ENCODE data around the gene CDH3. TPM values are rescaled to one million over a fixed set of nuclear protein-coding genes. Genes with fewer than 3 reads are reported as not detected.

Gene CDH3
- total RNA-seq, 1 donor from 2014 or later: 17.4 TPM

GRCh38 chr16:68651136-68651535, 6.0 kb downstream of the CDH3 start:
- DNase-seq (ENCODE audit: low spot score): no peak

GRCh38 chr16:68652659-68653058, 7.5 kb downstream of the CDH3 start:
- DNase-seq (ENCODE audit: low spot score): no peak

- DNase-seq (ENCODE audit: low spot score): no peak
Observed at GRCh38 chr16:68655806-68656205, 10.7 kb downstream of the CDH3 start.

GRCh38 chr16:68656751-68657150, 11.6 kb downstream of the CDH3 start:
- no peak for DNase-seq (ENCODE audit: low spot score)

- DNase-seq (ENCODE audit: low spot score): peak; percentile 59
Observed at GRCh38 chr16:68658341-68658973, 13.3 kb downstream of the CDH3 start.

- no peak for DNase-seq (ENCODE audit: low spot score)
Observed at GRCh38 chr16:68658974-68659360, 13.9 kb downstream of the CDH3 start.

- DNase-seq (ENCODE audit: low spot score): no peak
Observed at GRCh38 chr16:68659412-68660358, 14.6 kb downstream of the CDH3 start.

GRCh38 chr16:68660359-68660795, 15.3 kb downstream of the CDH3 start:
- DNase-seq (ENCODE audit: low spot score): no peak

- DNase-seq (ENCODE audit: low spot score): no peak
Observed at GRCh38 chr16:68662035-68662434, 16.9 kb downstream of the CDH3 start.

GRCh38 chr16:68664297-68664696, 19.2 kb downstream of the CDH3 start:
- DNase-seq (ENCODE audit: low spot score): no peak

GRCh38 chr16:68665501-68665900, 20.4 kb downstream of the CDH3 start:
- no peak for DNase-seq (ENCODE audit: low spot score)

GRCh38 chr16:68668266-68668665, 23.2 kb downstream of the CDH3 start:
- DNase-seq (ENCODE audit: low spot score): no peak

GRCh38 chr16:68676113-68676860, 31.2 kb downstream of the CDH3 start:
- DNase-seq (ENCODE audit: low spot score): no peak

GRCh38 chr16:68681038-68681437, 35.9 kb downstream of the CDH3 start:
- DNase-seq (ENCODE audit: low spot score): no peak

GRCh38 chr16:68685685-68686478, 40.8 kb downstream of the CDH3 start:
- DNase-seq (ENCODE audit: low spot score): no peak

- DNase-seq (ENCODE audit: low spot score): no peak
Observed at GRCh38 chr16:68686905-68687304, 41.8 kb downstream of the CDH3 start.

GRCh38 chr16:68689921-68690320, 44.8 kb downstream of the CDH3 start:
- no peak for DNase-seq (ENCODE audit: low spot score)

GRCh38 chr16:68695575-68695974, 50.5 kb downstream of the CDH3 start:
- DNase-seq (ENCODE audit: low spot score): no peak

GRCh38 chr16:68696514-68696913, 51.4 kb downstream of the CDH3 start:
- DNase-seq (ENCODE audit: low spot score): no peak

- no peak for DNase-seq (ENCODE audit: low spot score)
Observed at GRCh38 chr16:68698091-68698490, 53.0 kb downstream of the CDH3 start.

GRCh38 chr16:68700120-68700519, 55.0 kb downstream of the CDH3 start:
- DNase-seq (ENCODE audit: low spot score): no peak

- no peak for DNase-seq (ENCODE audit: low spot score)
Observed at GRCh38 chr16:68700831-68701230, 55.7 kb downstream of the CDH3 start.
